HFF-Myc (cell line): ENCODE data around the gene SPACDR.
A peak's percentile ranks its signal among the peaks of the same experiment; 100 is the strongest.

Experiments
- DNase-seq: peaks from one replicate; pipeline ENCODE4 v3.0.0-alpha.2; 2011; ENCODE audit warnings: low read depth; ENCODE audit errors: extremely low read depth
- H3K4me3 ChIP-seq: replicated peaks from 2 replicates; pipeline ENCODE4 v1.5.1; 2011; ENCODE audit warnings: low read depth, mild to moderate bottlenecking, control low read depth, low read length
- TF ChIP-seq, protein P1 (sequence below): IDR thresholded peaks from 2 replicates; pipeline ENCODE4 v1.5.1; 2012; ENCODE audit warnings: mild to moderate bottlenecking, low read depth, low read length, control low read depth; ENCODE audit errors: missing control alignments

Gene SPACDR

DNA sequence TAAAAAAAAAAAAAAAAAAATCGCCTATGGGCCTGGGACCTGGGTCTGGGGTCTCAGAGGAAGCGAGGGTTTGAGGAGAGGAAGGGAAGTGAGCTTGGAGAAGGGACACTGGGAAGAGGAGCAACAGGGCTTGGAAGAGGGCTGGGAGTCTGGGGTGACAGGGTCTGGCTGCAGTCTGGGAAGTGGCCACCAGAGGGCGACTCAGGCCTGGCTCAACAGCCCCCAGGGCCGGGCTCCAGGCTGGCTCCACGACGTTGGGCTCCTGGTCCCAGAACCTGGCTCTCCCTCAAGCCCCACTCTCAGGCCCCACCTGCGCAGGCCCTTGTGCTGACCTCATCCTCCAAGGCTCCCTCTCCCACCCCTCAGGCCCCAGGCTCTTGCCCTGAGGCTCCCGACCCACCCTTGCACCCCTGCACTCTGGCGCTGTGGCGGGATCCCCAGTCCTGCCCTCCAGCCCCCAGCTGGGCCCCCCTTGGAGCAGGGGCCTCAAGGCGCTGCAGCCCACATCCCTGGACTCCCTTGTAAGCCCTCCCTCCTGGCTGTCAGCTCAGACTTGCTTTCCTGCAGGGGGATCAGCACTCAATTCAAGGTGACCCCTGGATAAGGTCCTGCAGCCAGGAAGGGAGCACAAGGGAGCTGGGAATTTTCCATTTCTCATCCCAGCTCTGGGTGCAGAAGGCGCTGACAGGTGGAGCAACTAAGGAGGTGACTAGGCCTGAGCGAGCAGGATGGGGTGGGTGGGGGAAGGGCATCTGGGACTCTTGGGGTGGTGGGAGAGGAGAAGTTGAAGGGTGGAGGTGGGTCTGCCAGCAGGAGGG lies 5.4 kb upstream of the SPACDR start:
- TF ChIP-seq, protein P1, sequence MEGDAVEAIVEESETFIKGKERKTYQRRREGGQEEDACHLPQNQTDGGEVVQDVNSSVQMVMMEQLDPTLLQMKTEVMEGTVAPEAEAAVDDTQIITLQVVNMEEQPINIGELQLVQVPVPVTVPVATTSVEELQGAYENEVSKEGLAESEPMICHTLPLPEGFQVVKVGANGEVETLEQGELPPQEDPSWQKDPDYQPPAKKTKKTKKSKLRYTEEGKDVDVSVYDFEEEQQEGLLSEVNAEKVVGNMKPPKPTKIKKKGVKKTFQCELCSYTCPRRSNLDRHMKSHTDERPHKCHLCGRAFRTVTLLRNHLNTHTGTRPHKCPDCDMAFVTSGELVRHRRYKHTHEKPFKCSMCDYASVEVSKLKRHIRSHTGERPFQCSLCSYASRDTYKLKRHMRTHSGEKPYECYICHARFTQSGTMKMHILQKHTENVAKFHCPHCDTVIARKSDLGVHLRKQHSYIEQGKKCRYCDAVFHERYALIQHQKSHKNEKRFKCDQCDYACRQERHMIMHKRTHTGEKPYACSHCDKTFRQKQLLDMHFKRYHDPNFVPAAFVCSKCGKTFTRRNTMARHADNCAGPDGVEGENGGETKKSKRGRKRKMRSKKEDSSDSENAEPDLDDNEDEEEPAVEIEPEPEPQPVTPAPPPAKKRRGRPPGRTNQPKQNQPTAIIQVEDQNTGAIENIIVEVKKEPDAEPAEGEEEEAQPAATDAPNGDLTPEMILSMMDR, result peak; percentile 96

DNA sequence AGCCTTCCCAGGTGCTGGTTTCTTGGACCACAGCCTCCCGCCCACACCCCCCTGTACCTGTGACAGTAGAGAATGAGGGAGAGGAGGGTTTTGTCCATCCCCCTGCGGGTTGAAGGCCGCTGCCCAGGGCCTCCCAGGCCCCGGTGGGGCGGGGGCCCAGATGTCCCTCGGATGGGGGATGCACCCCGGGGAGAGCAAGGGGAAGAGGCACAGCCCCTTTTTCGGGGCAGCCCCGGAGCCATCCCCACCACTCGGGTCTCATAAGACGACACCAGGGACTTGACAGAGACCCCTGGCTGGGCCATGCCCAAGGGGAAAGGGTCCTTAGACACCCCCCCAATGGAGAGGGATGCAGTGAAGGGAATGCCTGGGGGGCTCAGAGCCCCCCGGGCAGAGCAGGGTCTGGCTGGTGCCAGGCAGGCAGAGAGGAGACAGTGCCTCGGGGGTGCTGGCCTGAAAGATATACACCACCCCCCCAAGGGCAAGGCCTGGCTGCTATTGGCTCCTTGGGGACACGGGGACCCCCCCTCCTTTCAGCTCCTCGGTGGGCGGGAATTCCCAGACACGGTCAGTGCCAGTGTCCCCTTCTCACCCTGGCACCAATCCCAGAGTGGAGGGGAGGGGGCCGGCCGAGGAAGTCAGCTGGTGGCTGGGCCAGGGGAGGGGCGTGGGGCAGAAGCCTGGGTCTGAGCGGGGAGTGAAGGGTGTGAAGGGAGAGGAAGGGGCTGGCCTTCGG lies 3.7 kb upstream of the SPACDR start:
- H3K4me3 ChIP-seq, result no peak overlapping the region
- TF ChIP-seq, protein P1, result no peak
- DNase-seq, result no peak

More for the DNA sequence above, 5.4 kb upstream of the SPACDR start:
- no peak overlapping the region for H3K4me3 ChIP-seq
- peak; percentile 33 for DNase-seq

GRCh38 chr7:100466653-100467605 lies 2.9 kb upstream of the SPACDR start:
- no peak overlapping the region for H3K4me3 ChIP-seq
- TF ChIP-seq, protein P1, result no peak
- no peak for DNase-seq

DNA sequence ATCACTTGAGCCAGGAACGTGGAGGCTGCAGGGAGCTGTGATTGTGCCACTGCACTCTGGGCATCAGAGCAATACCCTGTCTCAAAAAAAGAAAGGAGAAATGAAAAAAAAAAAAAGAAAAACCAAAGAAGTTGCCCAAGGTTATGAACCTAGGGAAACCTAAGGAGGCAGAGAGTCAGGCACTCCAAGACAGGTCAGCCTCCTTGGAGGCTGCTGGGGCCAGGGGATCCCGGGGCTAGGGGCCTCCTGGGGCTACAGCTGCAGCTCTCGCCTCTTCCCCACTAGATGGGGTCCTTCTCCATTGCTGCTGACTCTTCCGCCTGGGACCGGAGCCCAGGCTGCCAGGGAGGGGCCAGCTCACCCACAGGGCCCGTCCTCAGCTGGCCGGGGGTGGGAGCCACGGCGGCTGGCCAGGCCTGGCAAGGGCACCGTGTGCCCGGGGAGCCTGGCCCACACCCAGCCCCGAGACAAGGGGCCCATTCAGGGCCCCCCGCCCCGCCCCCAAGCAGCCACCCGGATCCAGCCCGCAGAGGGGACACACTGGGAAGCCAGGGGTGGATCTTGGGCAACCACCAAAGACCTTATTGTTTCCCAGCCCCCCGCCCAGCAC lies 1.7 kb upstream of the SPACDR start:
- no peak overlapping the region for H3K4me3 ChIP-seq
- no peak for DNase-seq

GRCh38 chr7:100465299-100465698 lies 1.2 kb upstream of the SPACDR start:
- TF ChIP-seq, protein P1, result no peak
- DNase-seq, result no peak

More for the DNA sequence above, 1.7 kb upstream of the SPACDR start:
- TF ChIP-seq, protein P1, result peak; percentile 68

GRCh38 chr7:100464791-100465190 lies 731 bp upstream of the SPACDR start:
- DNase-seq, result no peak
- TF ChIP-seq, protein P1, result no peak
- H3K4me3 ChIP-seq, result no peak overlapping the region

More at GRCh38 chr7:100465299-100465698, 1.2 kb upstream of the SPACDR start:
- H3K4me3 ChIP-seq, result no peak overlapping the region
